ENCODE measurements around the gene RAB4B. TPM values are rescaled to one million over a fixed set of nuclear protein-coding genes. Genes with fewer than 3 reads are reported as not detected.
A peak's percentile ranks its signal among the peaks of the same experiment; 100 is the strongest.

Gene RAB4B
- total and polyA plus RNA-seq, 2 experiments from 2014 or later, result 27.4 to 29.0 TPM

DNA sequence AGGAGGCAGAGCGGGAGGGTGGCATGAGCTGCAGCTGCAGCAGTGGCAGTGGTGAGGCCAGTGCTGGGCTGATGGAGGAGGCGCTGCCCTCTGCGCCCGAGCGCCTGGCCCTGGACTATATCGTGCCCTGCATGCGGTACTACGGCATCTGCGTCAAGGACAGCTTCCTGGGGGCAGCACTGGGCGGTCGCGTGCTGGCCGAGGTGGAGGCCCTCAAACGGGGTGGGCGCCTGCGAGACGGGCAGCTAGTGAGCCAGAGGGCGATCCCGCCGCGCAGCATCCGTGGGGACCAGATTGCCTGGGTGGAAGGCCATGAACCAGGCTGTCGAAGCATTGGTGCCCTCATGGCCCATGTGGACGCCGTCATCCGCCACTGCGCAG is 22.9 kb downstream of the RAB4B start:
- Mint-ChIP-seq H3K9me3 (no peaks in the 10 kb centered on the region), H3K27ac (no peak overlapping the region), H3K36me3 (ENCODE audit: low read depth) (peaks cover 50% of the 10 kb centered on the region), H3K27me3 (ENCODE audit: insufficient read depth, low read depth, poor library complexity) (peaks cover 46% of the 10 kb centered on the region), H3K4me1 (peaks cover 59% of the 10 kb centered on the region), H3K4me3 (peak overlapping the region; percentile 95)
- H3K4me2 ChIP-seq, result peak overlapping the region; percentile 71; the same call in 1 of the 2 replicates
- H2AFZ ChIP-seq, result no peak overlapping the region
- TF ChIP-seq ZNF331 (CRISPR knock-in tag; IDR thresholded peaks at IDR 0.05; ENCODE audit: low read depth) (no peak), ZNF114 (CRISPR knock-in tag; IDR thresholded peaks at IDR 0.05) (no peak), STAT1 (IDR thresholded peaks at IDR 0.05; ENCODE audit: unreplicated experiment) (no peak), REST (IDR thresholded peaks at IDR 0.05; ENCODE audit: unreplicated experiment) (no peak), EZH2 (IDR thresholded peaks at IDR 0.05; ENCODE audit: low read depth, unreplicated experiment) (no peak), ZNF462 (CRISPR knock-in tag; IDR thresholded peaks at IDR 0.05) (no peak)
- TF ChIP-seq, protein P1, sequence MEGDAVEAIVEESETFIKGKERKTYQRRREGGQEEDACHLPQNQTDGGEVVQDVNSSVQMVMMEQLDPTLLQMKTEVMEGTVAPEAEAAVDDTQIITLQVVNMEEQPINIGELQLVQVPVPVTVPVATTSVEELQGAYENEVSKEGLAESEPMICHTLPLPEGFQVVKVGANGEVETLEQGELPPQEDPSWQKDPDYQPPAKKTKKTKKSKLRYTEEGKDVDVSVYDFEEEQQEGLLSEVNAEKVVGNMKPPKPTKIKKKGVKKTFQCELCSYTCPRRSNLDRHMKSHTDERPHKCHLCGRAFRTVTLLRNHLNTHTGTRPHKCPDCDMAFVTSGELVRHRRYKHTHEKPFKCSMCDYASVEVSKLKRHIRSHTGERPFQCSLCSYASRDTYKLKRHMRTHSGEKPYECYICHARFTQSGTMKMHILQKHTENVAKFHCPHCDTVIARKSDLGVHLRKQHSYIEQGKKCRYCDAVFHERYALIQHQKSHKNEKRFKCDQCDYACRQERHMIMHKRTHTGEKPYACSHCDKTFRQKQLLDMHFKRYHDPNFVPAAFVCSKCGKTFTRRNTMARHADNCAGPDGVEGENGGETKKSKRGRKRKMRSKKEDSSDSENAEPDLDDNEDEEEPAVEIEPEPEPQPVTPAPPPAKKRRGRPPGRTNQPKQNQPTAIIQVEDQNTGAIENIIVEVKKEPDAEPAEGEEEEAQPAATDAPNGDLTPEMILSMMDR (conservative IDR thresholded peaks at IDR 0.05; ENCODE audit: low read depth in 2 of 2), result no peak
- H3F3A ChIP-seq (replicated peaks; ENCODE audit: low read depth), result peaks cover 29% of the 10 kb centered on the region
- H3K9me2 ChIP-seq (ENCODE audit: insufficient read depth), result no peaks in the 10 kb centered on the region
- H3K4me3 ChIP-seq, result peak overlapping the region; percentile 89; the same call in 1 of the 2 replicates
- no peaks in the 10 kb centered on the region for H3K27me3 ChIP-seq (ENCODE audit: insufficient read depth)
- no peak overlapping the region for H3K27ac ChIP-seq (ENCODE audit: low read depth)
- peaks cover 54% of the 10 kb centered on the region for H3K4me1 ChIP-seq (ENCODE audit: insufficient read depth)
- peaks cover 8% of the 10 kb centered on the region; the same call in 1 of the 2 replicates for H3K36me3 ChIP-seq (ENCODE audit: insufficient read depth)
- DNase-seq (ENCODE audit: low spot score), result no peak
- peaks cover 46% of the 10 kb centered on the region for H4K20me1 ChIP-seq (replicated peaks; ENCODE audit: insufficient read depth)
- no peak for ATAC-seq
- peaks cover 66% of the 10 kb centered on the region for H3K79me2 ChIP-seq (replicated peaks; ENCODE audit: insufficient read depth)
